Astrocyte (in vitro differentiated cells and primary cell): Measurements from ENCODE around the gene GTF2F1. TPM values are rescaled to one million over a fixed set of nuclear protein-coding genes. Genes with fewer than 3 reads are reported as not detected.

Experiments used
- DNase-seq: peaks from one replicate; pipeline ENCODE4 v3.0.0-alpha.2; 2010; ENCODE audit warnings: low read depth
- FAIRE-seq: peaks from 2 replicates; lab custom pipeline; 2011; peaks lifted over from hg19 to GRCh38; lab: Jason Lieb, UNC
- H2AFZ ChIP-seq: 2 replicates; pipeline ENCODE4 v1.6.0; 2012; ENCODE audit warnings: low read depth, low read length, inconsistent platforms
- H3K27ac ChIP-seq: 2 replicates; pipeline ENCODE4 v1.5.1; 2011; ENCODE audit warnings: low read depth, low read length, inconsistent platforms
- H3K27me3 ChIP-seq: 2 replicates; pipeline ENCODE4 v1.6.0; 2011; ENCODE audit warnings: low read length, inconsistent platforms; ENCODE audit not compliant: insufficient read depth
- H3K36me3 ChIP-seq: 2 replicates; pipeline ENCODE4 v1.5.1; 2011; ENCODE audit warnings: low read length, inconsistent platforms; ENCODE audit not compliant: insufficient read depth
- H3K4me1 ChIP-seq: 2 replicates; pipeline ENCODE4 v1.5.1; 2011; ENCODE audit warnings: low read length, inconsistent platforms; ENCODE audit not compliant: insufficient read depth
- H3K4me2 ChIP-seq: 2 replicates; pipeline ENCODE4 v1.6.0; 2012; ENCODE audit warnings: low read length, inconsistent platforms
- H3K4me3 ChIP-seq: 2 replicates; pipeline ENCODE4 v1.5.1; 2011; ENCODE audit warnings: low read depth, mild to moderate bottlenecking, low read length, inconsistent platforms; ENCODE audit not compliant: insufficient read depth
- H3K79me2 ChIP-seq: 2 replicates; pipeline ENCODE4 v1.6.0; 2012; ENCODE audit warnings: mild to moderate bottlenecking, low read length, inconsistent platforms; ENCODE audit not compliant: insufficient read depth
- H3K9ac ChIP-seq: 2 replicates; pipeline ENCODE4 v1.6.0; 2012; ENCODE audit warnings: mild to moderate bottlenecking, low read length, inconsistent platforms
- H3K9me3 ChIP-seq: 2 replicates; pipeline ENCODE4 v1.5.1; 2012; ENCODE audit warnings: low read depth, mild to moderate bottlenecking, low read length, inconsistent platforms; ENCODE audit not compliant: insufficient read depth
- H4K20me1 ChIP-seq: 2 replicates; pipeline ENCODE4 v1.6.0; 2012; ENCODE audit warnings: low read length, inconsistent platforms; ENCODE audit not compliant: insufficient read depth
- H3K27ac Mint-ChIP-seq: one replicate; pipeline ENCODE4 v1.8.0; 2021; ENCODE audit warnings: mild to moderate bottlenecking, mixed read lengths; ENCODE audit not compliant: unreplicated experiment
- H3K27me3 Mint-ChIP-seq: one replicate; pipeline ENCODE4 v1.8.0; 2021; ENCODE audit warnings: low read depth, mixed read lengths; ENCODE audit not compliant: unreplicated experiment
- H3K36me3 Mint-ChIP-seq: one replicate; pipeline ENCODE4 v1.8.0; 2021; ENCODE audit warnings: low read depth, mixed read lengths; ENCODE audit not compliant: unreplicated experiment
- H3K4me1 Mint-ChIP-seq: one replicate; pipeline ENCODE4 v1.8.0; 2021; ENCODE audit warnings: low read depth, mixed read lengths; ENCODE audit not compliant: unreplicated experiment
- H3K4me3 Mint-ChIP-seq: one replicate; pipeline ENCODE4 v1.8.0; 2021; ENCODE audit warnings: mild to moderate bottlenecking, moderate library complexity, mixed read lengths; ENCODE audit not compliant: unreplicated experiment
- H3K9me3 Mint-ChIP-seq: one replicate; pipeline ENCODE4 v1.8.0; 2021; ENCODE audit warnings: mild to moderate bottlenecking, mixed read lengths; ENCODE audit not compliant: unreplicated experiment
- EZH2 ChIP-seq: IDR thresholded peaks from 2 replicates; pipeline ENCODE4 v1.6.1; 2012; ENCODE audit warnings: mild to moderate bottlenecking, low read length, inconsistent platforms; ENCODE audit not compliant: insufficient read depth
- total RNA-seq: library from RNA; stranded (reverse); gene quantifications from 2 replicates; pipeline ENCODE4 v1.2.1, GENCODE V29; 2021
- TF ChIP-seq, protein P1 (sequence below): IDR thresholded peaks from 2 replicates; pipeline ENCODE4 v1.5.1; 2011; ENCODE audit warnings: low read depth, mild to moderate bottlenecking, inconsistent platforms, low read length, moderate library complexity; ENCODE audit not compliant: insufficient read depth

Gene GTF2F1
- total RNA-seq, 1 donor from 2014 or later: 92.3 TPM

- Histone ChIP-seq H3K4me2 (no peak overlapping the region), H3K4me1 (no peaks in the 10 kb centered on the region), H3K36me3 (peaks cover 10% of the 10 kb centered on the region), H3K4me3 (no peak overlapping the region), H3K27ac (no peak overlapping the region), H3K27me3 (no peaks in the 10 kb centered on the region), H3K9me3 (no peaks in the 10 kb centered on the region), H4K20me1 (peaks cover 38% of the 10 kb centered on the region), H3K79me2 (peaks cover 23% of the 10 kb centered on the region), H3K9ac (no peak overlapping the region), H2AFZ (no peak overlapping the region)
- Mint-ChIP-seq H3K4me3 (no peak overlapping the region), H3K9me3 (no peaks in the 10 kb centered on the region), H3K4me1 (no peaks in the 10 kb centered on the region), H3K36me3 (no peaks in the 10 kb centered on the region), H3K27ac (no peak overlapping the region), H3K27me3 (no peaks in the 10 kb centered on the region)
- no peak for DNase-seq
- TF ChIP-seq, protein P1, sequence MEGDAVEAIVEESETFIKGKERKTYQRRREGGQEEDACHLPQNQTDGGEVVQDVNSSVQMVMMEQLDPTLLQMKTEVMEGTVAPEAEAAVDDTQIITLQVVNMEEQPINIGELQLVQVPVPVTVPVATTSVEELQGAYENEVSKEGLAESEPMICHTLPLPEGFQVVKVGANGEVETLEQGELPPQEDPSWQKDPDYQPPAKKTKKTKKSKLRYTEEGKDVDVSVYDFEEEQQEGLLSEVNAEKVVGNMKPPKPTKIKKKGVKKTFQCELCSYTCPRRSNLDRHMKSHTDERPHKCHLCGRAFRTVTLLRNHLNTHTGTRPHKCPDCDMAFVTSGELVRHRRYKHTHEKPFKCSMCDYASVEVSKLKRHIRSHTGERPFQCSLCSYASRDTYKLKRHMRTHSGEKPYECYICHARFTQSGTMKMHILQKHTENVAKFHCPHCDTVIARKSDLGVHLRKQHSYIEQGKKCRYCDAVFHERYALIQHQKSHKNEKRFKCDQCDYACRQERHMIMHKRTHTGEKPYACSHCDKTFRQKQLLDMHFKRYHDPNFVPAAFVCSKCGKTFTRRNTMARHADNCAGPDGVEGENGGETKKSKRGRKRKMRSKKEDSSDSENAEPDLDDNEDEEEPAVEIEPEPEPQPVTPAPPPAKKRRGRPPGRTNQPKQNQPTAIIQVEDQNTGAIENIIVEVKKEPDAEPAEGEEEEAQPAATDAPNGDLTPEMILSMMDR: no peak
- TF ChIP-seq EZH2: no peak
- no peak for FAIRE-seq
These were observed 22.0 kb upstream of the GTF2F1 start for GRCh38 chr19:6414793-6415590.

DNA sequence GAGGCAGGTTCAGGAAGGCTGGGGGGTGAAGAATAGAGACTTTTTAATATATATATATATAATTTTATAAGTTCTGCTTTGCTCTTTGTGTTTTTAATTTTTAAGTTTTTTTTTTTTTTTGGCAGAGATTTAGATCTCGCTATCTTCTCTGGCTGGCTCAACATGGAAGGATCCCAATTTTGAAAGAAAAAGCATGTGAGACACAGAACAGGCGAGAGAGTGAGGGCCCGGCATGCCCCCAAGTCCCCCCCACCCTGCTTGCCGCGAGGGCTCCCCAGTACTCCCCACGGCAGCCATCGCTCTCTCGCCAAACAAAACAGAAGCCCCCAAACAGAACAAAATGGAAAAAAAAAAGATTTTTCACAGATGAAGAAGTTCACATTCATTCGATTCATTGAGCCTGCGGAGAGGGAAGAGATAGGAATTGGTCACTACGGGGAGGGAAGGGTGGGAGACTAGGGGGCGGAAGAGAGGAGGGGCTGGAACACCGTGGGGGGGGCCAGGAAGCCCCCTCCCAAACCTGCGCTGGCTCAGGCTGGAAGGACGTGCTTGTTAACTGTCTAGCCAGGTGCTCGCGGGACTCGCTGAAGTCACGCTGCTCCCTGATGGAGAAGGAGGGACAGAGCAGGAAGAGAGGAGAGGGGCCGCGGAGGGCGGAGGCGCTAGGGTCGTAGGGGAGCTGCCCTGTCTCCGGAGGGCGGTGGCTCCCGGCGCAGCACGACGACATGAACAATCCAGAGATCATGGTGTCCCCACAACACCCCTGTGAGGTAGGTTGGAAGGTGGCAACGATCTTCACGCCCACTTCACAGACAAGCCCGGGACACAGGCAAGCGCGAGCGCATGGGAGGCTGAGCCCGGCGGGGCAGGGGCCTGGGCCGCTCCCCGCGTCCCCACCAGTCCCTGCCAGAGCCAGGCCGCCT, 21.0 kb upstream of the GTF2F1 start:
- FAIRE-seq (no peak), DNase-seq (no peak)
- Histone ChIP-seq H3K27me3 (no peaks in the 10 kb centered on the region), H3K79me2 (peaks cover 13% of the 10 kb centered on the region), H3K9me3 (no peaks in the 10 kb centered on the region), H3K4me2 (no peak overlapping the region), H4K20me1 (peaks cover 28% of the 10 kb centered on the region), H3K4me3 (no peak overlapping the region), H3K27ac (no peak overlapping the region), H3K36me3 (peaks cover 4% of the 10 kb centered on the region), H2AFZ (no peak overlapping the region), H3K9ac (no peak overlapping the region), H3K4me1 (no peaks in the 10 kb centered on the region)
- Mint-ChIP-seq H3K36me3 (no peaks in the 10 kb centered on the region), H3K27me3 (no peaks in the 10 kb centered on the region), H3K4me1 (no peaks in the 10 kb centered on the region), H3K9me3 (no peaks in the 10 kb centered on the region), H3K27ac (no peak overlapping the region), H3K4me3 (no peak overlapping the region)
- TF ChIP-seq, protein P1: no peak
- no peak for TF ChIP-seq EZH2
